ENCODE results near the gene ZNF609.
A peak's percentile ranks its signal among the peaks of the same experiment; 100 is the strongest.

Gene ZNF609

DNA sequence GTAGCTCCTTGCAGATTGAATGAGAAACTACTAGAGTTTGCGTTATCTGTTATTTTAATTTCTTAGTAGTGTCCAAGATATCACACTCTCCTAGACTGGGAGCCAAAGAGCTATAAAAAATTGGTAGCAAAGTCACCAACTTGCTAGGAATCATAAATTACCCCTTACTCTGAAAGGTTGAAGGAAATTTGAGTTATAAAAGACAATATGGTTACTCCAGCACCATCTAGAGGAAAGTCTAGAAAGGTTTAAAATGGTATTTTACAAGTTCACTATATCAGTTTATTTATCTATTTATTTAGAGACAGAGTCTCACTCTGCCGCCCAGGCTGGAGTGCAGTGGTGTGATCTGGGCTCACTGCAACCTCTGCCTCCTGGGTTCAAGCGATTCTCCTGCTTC is 193.4 kb downstream of the ZNF609 start:
- DNase-seq (ENCODE audit: low read depth in 2 of 2) = peak; percentile 46 to 54
- TF ChIP-seq, protein P1, sequence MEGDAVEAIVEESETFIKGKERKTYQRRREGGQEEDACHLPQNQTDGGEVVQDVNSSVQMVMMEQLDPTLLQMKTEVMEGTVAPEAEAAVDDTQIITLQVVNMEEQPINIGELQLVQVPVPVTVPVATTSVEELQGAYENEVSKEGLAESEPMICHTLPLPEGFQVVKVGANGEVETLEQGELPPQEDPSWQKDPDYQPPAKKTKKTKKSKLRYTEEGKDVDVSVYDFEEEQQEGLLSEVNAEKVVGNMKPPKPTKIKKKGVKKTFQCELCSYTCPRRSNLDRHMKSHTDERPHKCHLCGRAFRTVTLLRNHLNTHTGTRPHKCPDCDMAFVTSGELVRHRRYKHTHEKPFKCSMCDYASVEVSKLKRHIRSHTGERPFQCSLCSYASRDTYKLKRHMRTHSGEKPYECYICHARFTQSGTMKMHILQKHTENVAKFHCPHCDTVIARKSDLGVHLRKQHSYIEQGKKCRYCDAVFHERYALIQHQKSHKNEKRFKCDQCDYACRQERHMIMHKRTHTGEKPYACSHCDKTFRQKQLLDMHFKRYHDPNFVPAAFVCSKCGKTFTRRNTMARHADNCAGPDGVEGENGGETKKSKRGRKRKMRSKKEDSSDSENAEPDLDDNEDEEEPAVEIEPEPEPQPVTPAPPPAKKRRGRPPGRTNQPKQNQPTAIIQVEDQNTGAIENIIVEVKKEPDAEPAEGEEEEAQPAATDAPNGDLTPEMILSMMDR (IDR thresholded peaks at IDR 0.05; ENCODE audit: low read depth, low read length) = peak; percentile 27
- H3K4me3 ChIP-seq (replicated peaks in 1 of 2; ENCODE audit: low read depth in 2 of 2, low read length in 2 of 2) = no peak overlapping the region

DNA sequence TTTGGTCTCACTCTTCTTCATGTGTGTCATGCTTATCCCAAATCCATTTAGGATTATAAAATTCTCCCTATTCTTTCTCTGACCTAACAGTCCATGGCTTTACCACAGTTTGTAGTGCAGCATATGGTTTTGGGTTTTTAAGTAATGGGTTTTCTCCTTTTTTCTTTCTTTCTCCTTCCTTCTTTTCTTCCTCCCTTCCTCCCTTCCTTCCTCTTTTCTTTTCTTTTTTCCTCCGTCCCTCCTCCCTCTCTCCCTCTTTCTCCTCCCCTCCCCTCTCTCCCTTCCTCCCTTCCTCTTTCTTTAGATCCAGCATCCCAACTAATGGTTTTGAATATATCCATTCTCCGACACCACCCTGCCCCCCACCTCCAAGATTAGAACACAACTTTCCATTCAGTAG is 196.1 kb downstream of the ZNF609 start:
- H3K4me3 ChIP-seq (replicated peaks in 1 of 2; ENCODE audit: low read depth in 2 of 2, low read length in 2 of 2) = no peak overlapping the region
- TF ChIP-seq, protein P1 (IDR thresholded peaks at IDR 0.05; ENCODE audit: low read depth, low read length) = no peak
- DNase-seq (ENCODE audit: low read depth in 2 of 2) = no peak

DNA sequence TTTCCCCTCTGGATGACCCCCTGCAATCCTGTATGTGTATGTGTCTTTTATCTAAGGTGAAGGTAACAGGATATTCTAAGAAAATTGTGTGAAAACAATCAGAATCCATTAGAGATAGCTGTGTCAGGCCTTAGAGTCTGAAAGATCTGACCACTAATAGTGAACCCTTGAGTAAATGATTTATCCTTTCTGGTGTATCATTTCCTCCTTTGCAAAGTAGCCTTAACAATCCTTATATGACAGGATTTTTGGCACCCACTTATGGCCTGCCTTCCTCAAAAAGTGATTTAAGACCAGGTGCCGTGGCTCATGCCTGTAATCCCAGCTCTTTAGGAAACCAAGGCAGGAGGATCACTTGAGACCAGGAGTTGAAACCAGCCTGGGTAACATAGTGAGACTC is 204.8 kb downstream of the ZNF609 start:
- no peak for DNase-seq (ENCODE audit: low read depth in 2 of 2)
- H3K4me3 ChIP-seq (replicated peaks in 1 of 2; ENCODE audit: low read depth in 2 of 2, low read length in 2 of 2) = no peak overlapping the region
- TF ChIP-seq, protein P1 (IDR thresholded peaks at IDR 0.05; ENCODE audit: low read depth, low read length) = no peak

DNA sequence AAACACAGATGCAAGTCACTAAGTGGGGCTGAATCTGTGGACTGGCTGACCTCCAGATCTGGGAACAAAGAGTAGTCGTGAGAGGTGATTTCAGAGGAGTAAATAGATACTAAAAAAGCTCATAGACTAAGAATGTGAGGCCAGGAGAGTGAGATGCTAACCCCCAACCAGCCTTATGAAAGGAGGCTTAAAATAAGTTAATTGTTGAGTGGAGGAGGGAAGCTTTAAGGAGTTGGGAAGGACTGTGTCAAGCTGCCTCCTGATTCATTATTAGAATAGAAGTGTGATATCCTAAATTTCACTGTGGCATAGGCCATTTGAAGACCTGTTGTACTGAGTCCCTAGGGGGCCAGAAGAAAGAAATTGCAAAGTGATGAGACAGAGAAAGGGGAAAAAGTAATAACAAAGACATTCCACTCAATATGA is 207.4 kb downstream of the ZNF609 start:
- TF ChIP-seq, protein P1 (IDR thresholded peaks at IDR 0.05; ENCODE audit: low read depth, low read length) = no peak
- peak in 1 of 2 donors; percentile 74 for DNase-seq (ENCODE audit: low read depth in 2 of 2)
- no peak overlapping the region for H3K4me3 ChIP-seq (replicated peaks in 1 of 2; ENCODE audit: low read depth in 2 of 2, low read length in 2 of 2)

DNA sequence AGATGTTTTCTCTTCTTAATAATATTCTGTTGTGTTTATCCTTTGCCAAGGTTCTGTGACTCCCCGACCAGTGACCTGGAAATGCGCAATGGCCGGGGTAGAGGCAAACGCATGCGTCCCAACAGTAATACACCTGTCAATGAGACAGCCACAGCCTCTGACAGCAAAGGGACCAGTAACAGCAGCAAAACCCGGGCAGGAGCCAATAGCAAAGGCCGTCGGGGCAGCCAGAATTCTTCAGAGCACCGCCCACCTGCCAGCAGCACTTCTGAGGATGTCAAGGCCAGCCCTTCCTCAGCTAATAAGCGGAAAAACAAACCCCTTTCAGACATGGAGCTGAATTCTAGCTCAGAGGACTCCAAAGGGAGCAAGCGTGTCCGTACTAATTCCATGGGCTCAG is 213.5 kb downstream of the ZNF609 start:
- TF ChIP-seq, protein P1 (IDR thresholded peaks at IDR 0.05; ENCODE audit: low read depth, low read length) = no peak
- DNase-seq (ENCODE audit: low read depth in 2 of 2) = no peak
- H3K4me3 ChIP-seq (replicated peaks in 1 of 2; ENCODE audit: low read depth in 2 of 2, low read length in 2 of 2) = no peak overlapping the region

DNA sequence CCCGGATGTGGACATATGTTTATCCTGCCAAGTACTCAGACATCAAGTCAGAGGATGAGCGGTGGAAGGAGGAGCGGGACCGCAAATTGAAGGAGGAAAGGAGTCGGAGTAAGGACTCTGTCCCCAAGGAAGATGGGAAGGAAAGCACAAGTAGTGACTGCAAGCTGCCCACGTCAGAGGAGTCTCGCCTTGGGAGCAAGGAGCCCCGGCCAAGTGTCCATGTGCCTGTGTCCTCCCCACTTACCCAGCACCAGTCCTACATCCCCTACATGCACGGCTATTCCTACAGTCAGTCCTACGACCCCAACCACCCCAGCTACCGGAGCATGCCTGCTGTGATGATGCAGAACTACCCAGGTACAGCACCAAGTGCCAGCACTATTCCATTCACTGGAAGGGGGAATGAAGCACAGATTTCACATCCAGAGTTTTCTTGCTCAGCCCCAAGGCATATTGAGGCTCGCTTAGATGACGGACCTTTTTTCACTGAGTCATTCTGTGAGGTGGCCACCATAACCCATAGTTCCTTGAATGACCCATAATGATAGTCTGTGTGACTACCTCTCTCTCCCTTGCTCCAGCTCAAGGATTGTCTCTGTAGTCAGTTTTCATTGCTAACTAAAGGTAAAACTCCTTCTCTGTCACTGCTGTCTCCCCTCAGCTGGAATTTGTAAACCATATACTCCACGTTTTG is 217.9 kb downstream of the ZNF609 start:
- no peak overlapping the region for H3K4me3 ChIP-seq (replicated peaks in 1 of 2; ENCODE audit: low read depth in 2 of 2, low read length in 2 of 2)
- DNase-seq (ENCODE audit: low read depth in 2 of 2) = no peak
- TF ChIP-seq, protein P1 (IDR thresholded peaks at IDR 0.05; ENCODE audit: low read depth, low read length) = no peak

DNA sequence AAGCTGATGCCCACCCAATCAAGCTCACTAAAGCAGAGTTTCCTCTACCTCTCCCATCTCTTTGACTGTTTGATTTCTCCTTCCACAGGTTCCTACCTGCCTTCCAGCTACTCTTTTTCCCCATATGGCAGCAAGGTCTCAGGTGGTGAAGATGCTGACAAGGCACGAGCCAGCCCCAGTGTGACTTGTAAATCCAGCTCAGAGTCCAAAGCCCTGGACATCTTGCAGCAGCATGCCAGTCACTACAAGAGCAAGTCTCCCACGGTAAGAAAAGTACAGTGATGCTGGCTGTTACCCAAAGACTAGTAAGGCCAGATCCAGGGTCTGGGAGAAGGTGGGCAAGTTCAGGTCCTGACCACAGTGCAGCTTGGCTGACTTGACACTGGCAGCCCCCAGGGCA is 219.7 kb downstream of the ZNF609 start:
- H3K4me3 ChIP-seq (replicated peaks in 1 of 2; ENCODE audit: low read depth in 2 of 2, low read length in 2 of 2) = no peak overlapping the region
- DNase-seq (ENCODE audit: low read depth in 2 of 2) = no peak
- TF ChIP-seq, protein P1 (IDR thresholded peaks at IDR 0.05; ENCODE audit: low read depth, low read length) = no peak

Data from cardiac fibroblast (primary cell).